Neural cell (in vitro differentiated cells): Measurements from ENCODE around the gene ZCCHC10.

Source experiments
- CTCF ChIP-seq: fragments of 450-650 bp; IDR thresholded peaks from 2 replicates; pipeline ENCODE4 v1.5.1; 2014; ENCODE audit warnings: antibody characterized with exemption, mild to moderate bottlenecking, moderate library complexity; ENCODE audit not compliant: poor library complexity, severe bottlenecking
- EP300 ChIP-seq: fragments of 450-650 bp; conservative IDR thresholded peaks from 2 replicates; pipeline ENCODE4 v1.6.1; 2014; ENCODE audit warnings: antibody characterized with exemption, mild to moderate bottlenecking, moderate library complexity; ENCODE audit not compliant: poor library complexity, severe bottlenecking
- EZH2 ChIP-seq: fragments of 200-600, 300-800 bp; shearing (Covaris generic), sonication (generic); IDR thresholded peaks from 2 replicates; pipeline ENCODE4 v1.6.1; 2014; ENCODE audit warnings: antibody characterized with exemption, low read length, borderline replicate concordance, mild to moderate bottlenecking; ENCODE audit not compliant: insufficient read depth, poor library complexity, severe bottlenecking
- POLR2AphosphoS5 ChIP-seq: IDR thresholded peaks from 2 replicates; pipeline ENCODE4 v1.6.1; 2012
- RAD21 ChIP-seq: fragments of 450-650 bp; conservative IDR thresholded peaks from 2 replicates; pipeline ENCODE4 v1.6.1; 2014; ENCODE audit warnings: antibody characterized with exemption, mild to moderate bottlenecking, moderate library complexity
- SMC3 ChIP-seq: fragments of 450-650 bp; conservative IDR thresholded peaks from 2 replicates; pipeline ENCODE4 v1.6.1; 2014; ENCODE audit warnings: antibody characterized with exemption, mild to moderate bottlenecking, moderate library complexity; ENCODE audit not compliant: poor library complexity
- TAF1 ChIP-seq: IDR thresholded peaks from 2 replicates; pipeline ENCODE4 v1.6.1; 2012; ENCODE audit warnings: low read depth
- TF ChIP-seq, protein P1 (sequence below): IDR thresholded peaks from 2 replicates; pipeline ENCODE4 v1.6.1; 2012; ENCODE audit warnings: borderline replicate concordance

GRCh38 chr5:133047404-133047803, 21.1 kb upstream of the ZCCHC10 start:
- no peak for TF ChIP-seq CTCF
- no peak for TF ChIP-seq POLR2AphosphoS5
- TF ChIP-seq EZH2: no peak
- no peak for TF ChIP-seq TAF1
- no peak for TF ChIP-seq EP300
- TF ChIP-seq SMC3: no peak
- no peak for TF ChIP-seq RAD21
- TF ChIP-seq, protein P1, sequence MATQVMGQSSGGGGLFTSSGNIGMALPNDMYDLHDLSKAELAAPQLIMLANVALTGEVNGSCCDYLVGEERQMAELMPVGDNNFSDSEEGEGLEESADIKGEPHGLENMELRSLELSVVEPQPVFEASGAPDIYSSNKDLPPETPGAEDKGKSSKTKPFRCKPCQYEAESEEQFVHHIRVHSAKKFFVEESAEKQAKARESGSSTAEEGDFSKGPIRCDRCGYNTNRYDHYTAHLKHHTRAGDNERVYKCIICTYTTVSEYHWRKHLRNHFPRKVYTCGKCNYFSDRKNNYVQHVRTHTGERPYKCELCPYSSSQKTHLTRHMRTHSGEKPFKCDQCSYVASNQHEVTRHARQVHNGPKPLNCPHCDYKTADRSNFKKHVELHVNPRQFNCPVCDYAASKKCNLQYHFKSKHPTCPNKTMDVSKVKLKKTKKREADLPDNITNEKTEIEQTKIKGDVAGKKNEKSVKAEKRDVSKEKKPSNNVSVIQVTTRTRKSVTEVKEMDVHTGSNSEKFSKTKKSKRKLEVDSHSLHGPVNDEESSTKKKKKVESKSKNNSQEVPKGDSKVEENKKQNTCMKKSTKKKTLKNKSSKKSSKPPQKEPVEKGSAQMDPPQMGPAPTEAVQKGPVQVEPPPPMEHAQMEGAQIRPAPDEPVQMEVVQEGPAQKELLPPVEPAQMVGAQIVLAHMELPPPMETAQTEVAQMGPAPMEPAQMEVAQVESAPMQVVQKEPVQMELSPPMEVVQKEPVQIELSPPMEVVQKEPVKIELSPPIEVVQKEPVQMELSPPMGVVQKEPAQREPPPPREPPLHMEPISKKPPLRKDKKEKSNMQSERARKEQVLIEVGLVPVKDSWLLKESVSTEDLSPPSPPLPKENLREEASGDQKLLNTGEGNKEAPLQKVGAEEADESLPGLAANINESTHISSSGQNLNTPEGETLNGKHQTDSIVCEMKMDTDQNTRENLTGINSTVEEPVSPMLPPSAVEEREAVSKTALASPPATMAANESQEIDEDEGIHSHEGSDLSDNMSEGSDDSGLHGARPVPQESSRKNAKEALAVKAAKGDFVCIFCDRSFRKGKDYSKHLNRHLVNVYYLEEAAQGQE: no peak
